Measurements from ENCODE around the gene POU2F1.

- TF ChIP-seq CTCF (optimal IDR thresholded peaks at IDR 0.05 in 1 of 3, IDR thresholded peaks at IDR 0.05 in 1 of 3, conservative IDR thresholded peaks at IDR 0.05 in 1 of 3; ENCODE audit: extremely low read depth in 1 of 3, insufficient read depth in 2 of 3, low read length in 3 of 3) (no peak), EZH2 (IDR thresholded peaks at IDR 0.05; ENCODE audit: low read length) (no peak)
Observed at GRCh38 chr1:167388976-167389375, 168.3 kb downstream of the POU2F1 start.
